Measurements from ENCODE around the gene STRN4.

STRN4 gene

DNA sequence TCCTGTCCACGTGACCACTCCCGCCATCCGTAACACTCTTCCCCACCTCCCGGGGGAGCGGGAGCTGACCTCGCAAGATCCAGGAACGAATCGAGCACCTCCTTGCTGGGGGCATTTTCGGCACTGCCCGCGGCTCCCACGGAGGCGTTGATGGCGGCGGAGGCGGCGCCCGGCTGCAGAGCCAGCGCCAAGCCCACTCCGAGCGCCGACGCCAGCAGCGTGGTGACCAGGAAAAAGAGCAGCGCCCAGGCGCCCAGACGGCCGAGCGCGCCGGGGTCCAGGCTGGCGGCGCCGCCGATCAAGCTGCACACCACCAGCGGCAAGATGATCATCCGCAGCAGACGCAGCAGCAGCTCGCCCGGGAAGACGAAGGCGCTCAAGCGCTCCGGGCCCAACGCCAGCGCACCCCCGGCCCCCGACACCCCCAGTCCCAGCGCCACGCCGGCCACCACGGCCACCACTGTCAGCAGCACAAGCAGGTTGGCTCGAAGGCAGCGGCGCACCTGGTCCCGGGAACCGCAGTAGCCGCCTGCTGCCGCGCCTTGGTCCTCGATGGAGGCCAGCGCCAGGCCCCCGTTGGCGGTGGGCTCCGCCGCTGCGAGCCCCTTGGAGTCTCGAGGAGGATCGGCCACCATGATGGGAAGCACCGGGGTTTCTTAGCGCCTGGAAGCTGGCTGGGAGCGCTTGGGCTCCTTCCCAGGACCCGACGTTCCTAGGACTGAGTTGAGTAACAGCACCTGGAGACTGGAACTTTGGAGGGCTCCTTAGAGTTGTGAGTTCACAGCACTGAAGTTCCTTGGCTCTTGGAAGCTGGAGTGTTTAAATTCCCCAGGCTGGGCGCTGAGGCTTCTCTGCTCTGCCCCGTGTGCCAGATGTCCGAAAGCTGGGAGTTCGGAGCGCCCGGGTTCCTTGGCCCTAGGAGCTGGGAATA is 41.3 kb upstream of the STRN4 start:
- peaks cover 34% of the 10 kb centered on the region for H3K36me3 ChIP-seq (ENCODE audit: insufficient read depth, insufficient read length, low read length)
- H3K27me3 ChIP-seq (ENCODE audit: insufficient read depth, insufficient read length) = no peaks in the 10 kb centered on the region
- H3K4me3 ChIP-seq (ENCODE audit: insufficient read length, low read depth) = peak overlapping the region; percentile 90
- peaks cover 14% of the 10 kb centered on the region for H3K4me1 ChIP-seq (ENCODE audit: insufficient read depth, insufficient read length)
- no peak for TF ChIP-seq SUZ12 (IDR thresholded peaks at IDR 0.05; ENCODE audit: extremely low read depth, insufficient read depth, insufficient read length)
- TF ChIP-seq ZNF274 (IDR thresholded peaks at IDR 0.05; ENCODE audit: low read depth, low read length) = no peak
- no peak for TF ChIP-seq YY1 (IDR thresholded peaks at IDR 0.05; ENCODE audit: insufficient read depth, insufficient read length)
- peak overlapping the region; percentile 97 for H3K9ac ChIP-seq (ENCODE audit: insufficient read length, low read depth)
- DNase-seq (ENCODE audit: low read depth, low spot score) = no peak
- H3K9me3 ChIP-seq (ENCODE audit: insufficient read depth, low read length) = no peaks in the 10 kb centered on the region

DNA sequence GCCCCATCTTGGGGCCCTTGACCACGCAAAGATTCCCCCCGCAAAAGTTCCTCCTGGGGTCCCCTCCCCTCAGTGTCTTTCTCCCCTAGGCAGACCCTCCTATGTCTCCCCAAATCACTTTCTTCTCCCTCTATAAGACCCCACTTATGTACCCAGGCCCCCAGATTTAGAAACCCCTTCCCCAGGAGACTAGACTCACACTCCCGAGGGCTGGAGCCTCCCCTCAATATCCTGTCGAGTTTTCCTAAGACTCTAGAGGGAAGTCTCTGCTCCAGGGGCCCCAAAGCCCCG is 40.7 kb upstream of the STRN4 start:
- H3K4me3 ChIP-seq (ENCODE audit: insufficient read length, low read depth) = peak overlapping the region; percentile 90
- DNase-seq (ENCODE audit: low read depth, low spot score) = no peak
- H3K4me1 ChIP-seq (ENCODE audit: insufficient read depth, insufficient read length) = peaks cover 14% of the 10 kb centered on the region
- H3K36me3 ChIP-seq (ENCODE audit: insufficient read depth, insufficient read length, low read length) = peaks cover 38% of the 10 kb centered on the region
- H3K9ac ChIP-seq (ENCODE audit: insufficient read length, low read depth) = peak overlapping the region; percentile 97
- no peaks in the 10 kb centered on the region for H3K27me3 ChIP-seq (ENCODE audit: insufficient read depth, insufficient read length)
- TF ChIP-seq SUZ12 (IDR thresholded peaks at IDR 0.05; ENCODE audit: extremely low read depth, insufficient read depth, insufficient read length) (no peak), YY1 (IDR thresholded peaks at IDR 0.05; ENCODE audit: insufficient read depth, insufficient read length) (no peak), ZNF274 (IDR thresholded peaks at IDR 0.05; ENCODE audit: low read depth, low read length) (no peak)
- no peaks in the 10 kb centered on the region for H3K9me3 ChIP-seq (ENCODE audit: insufficient read depth, low read length)

DNA sequence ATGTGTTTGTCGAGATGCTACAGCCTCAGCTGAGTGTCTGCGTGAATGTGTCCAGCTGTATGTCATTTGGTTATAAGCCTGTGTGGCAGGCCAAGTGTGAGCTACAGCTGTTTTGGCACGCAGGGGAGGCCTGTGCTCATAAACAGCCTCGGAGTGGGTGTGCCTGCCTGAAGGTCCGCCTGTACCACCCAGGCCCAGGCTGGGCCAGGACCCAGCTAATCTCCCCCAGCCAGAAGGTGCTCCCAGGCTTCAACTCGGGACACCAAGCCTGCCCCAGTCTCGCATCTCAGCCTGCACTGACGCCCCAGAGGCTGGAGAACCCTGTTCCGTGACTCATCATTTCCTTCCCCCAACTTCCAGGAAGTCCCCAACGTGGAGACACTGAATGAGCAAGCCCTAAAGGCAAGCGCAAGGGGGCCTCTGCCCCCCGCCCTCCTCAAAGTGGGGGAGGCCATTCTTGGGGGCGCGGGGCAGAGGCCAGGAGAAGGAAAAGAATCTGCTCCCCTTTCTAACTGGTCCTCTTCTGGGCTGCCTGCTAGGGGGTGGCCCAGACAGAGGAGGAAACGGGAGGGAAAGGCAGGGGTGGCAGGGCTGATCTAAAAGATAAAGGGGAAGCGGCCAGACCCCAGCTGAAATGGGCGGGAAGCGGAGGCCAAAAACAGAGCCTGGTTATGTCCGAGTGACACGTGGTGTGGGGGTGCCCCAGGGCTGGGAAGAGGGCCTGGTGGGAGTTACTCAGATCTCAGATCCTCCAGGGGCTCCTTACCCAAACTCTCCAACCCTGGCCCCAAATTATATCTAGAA is 40.2 kb upstream of the STRN4 start:
- H3K4me3 ChIP-seq (ENCODE audit: insufficient read length, low read depth) = peak overlapping the region; percentile 90
- peaks cover 14% of the 10 kb centered on the region for H3K4me1 ChIP-seq (ENCODE audit: insufficient read depth, insufficient read length)
- H3K9me3 ChIP-seq (ENCODE audit: insufficient read depth, low read length) = no peaks in the 10 kb centered on the region
- DNase-seq (ENCODE audit: low read depth, low spot score) = no peak
- peak overlapping the region; percentile 97 for H3K9ac ChIP-seq (ENCODE audit: insufficient read length, low read depth)
- no peak for TF ChIP-seq YY1 (IDR thresholded peaks at IDR 0.05; ENCODE audit: insufficient read depth, insufficient read length)
- no peak for TF ChIP-seq SUZ12 (IDR thresholded peaks at IDR 0.05; ENCODE audit: extremely low read depth, insufficient read depth, insufficient read length)
- TF ChIP-seq ZNF274 (IDR thresholded peaks at IDR 0.05; ENCODE audit: low read depth, low read length) = no peak
- peaks cover 44% of the 10 kb centered on the region for H3K36me3 ChIP-seq (ENCODE audit: insufficient read depth, insufficient read length, low read length)
- H3K27me3 ChIP-seq (ENCODE audit: insufficient read depth, insufficient read length) = no peaks in the 10 kb centered on the region

DNA sequence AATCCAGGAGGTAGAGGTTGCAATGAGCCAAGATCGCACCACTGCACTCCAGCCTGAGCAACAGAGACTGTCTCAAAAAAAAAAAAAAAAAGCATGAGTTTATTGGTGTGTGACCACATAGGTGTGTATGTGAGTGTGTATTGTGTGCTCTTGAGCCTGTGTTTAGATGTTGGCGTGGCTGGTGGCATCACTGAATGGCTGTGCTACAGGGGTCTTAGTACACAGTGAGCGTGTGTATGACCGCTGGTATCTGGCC is 39.7 kb upstream of the STRN4 start:
- TF ChIP-seq YY1 (IDR thresholded peaks at IDR 0.05; ENCODE audit: insufficient read depth, insufficient read length) (no peak), ZNF274 (IDR thresholded peaks at IDR 0.05; ENCODE audit: low read depth, low read length) (no peak), SUZ12 (IDR thresholded peaks at IDR 0.05; ENCODE audit: extremely low read depth, insufficient read depth, insufficient read length) (no peak)
- H3K27me3 ChIP-seq (ENCODE audit: insufficient read depth, insufficient read length) = no peaks in the 10 kb centered on the region
- no peaks in the 10 kb centered on the region for H3K9me3 ChIP-seq (ENCODE audit: insufficient read depth, low read length)
- H3K4me1 ChIP-seq (ENCODE audit: insufficient read depth, insufficient read length) = peaks cover 14% of the 10 kb centered on the region
- H3K9ac ChIP-seq (ENCODE audit: insufficient read length, low read depth) = peak overlapping the region; percentile 97
- no peak for DNase-seq (ENCODE audit: low read depth, low spot score)
- H3K36me3 ChIP-seq (ENCODE audit: insufficient read depth, insufficient read length, low read length) = peaks cover 47% of the 10 kb centered on the region
- H3K4me3 ChIP-seq (ENCODE audit: insufficient read length, low read depth) = peak overlapping the region; percentile 90

DNA sequence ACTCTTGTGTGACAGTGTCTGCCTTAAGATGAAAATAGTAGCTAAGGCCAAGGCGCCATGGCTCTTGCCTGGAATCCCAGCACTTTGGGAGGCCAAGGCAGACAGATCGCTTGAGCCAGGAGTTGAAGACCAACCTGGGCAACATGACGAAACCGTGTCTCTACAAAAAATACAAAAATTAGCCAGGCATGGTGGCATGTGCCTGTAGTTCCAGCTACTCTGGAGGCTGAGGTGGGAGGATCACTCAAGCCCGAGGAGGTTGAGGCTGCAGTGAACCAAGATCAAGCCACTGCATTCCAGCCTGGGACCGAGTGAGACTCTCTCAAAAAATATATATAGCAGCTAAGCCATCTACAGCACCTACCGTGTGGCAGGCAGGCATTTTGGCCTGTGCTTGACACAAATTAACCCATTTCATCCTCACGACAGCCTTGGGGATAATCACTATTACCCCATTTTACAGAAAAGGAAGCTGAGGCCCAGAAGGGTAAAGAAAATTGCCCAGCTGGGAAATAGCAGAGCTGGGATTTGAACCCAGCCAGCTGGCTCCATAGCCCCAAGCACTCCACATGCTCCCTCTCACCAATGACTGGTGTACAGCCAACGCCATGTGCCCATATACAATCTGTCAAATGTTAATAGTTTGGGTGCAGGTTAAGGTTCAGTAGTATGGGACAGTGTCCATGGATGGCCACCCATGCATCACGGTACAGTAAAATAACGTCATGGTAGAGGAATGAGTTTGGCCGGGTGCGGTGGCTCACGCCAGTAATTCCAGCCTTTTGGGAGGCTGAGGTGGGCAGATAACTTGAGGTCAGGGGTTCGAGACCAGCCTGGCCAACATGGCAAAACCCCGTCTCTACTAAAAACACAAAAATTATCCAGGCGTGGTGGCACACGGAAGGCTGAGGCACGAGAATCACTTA is 39.1 kb upstream of the STRN4 start:
- H3K9me3 ChIP-seq (ENCODE audit: insufficient read depth, low read length) = no peaks in the 10 kb centered on the region
- DNase-seq (ENCODE audit: low read depth, low spot score) = no peak
- H3K36me3 ChIP-seq (ENCODE audit: insufficient read depth, insufficient read length, low read length) = peaks cover 52% of the 10 kb centered on the region
- TF ChIP-seq ZNF274 (IDR thresholded peaks at IDR 0.05; ENCODE audit: low read depth, low read length) (no peak), YY1 (IDR thresholded peaks at IDR 0.05; ENCODE audit: insufficient read depth, insufficient read length) (no peak), SUZ12 (IDR thresholded peaks at IDR 0.05; ENCODE audit: extremely low read depth, insufficient read depth, insufficient read length) (no peak)
- H3K4me1 ChIP-seq (ENCODE audit: insufficient read depth, insufficient read length) = peaks cover 14% of the 10 kb centered on the region
- H3K9ac ChIP-seq (ENCODE audit: insufficient read length, low read depth) = peak overlapping the region; percentile 97
- no peaks in the 10 kb centered on the region for H3K27me3 ChIP-seq (ENCODE audit: insufficient read depth, insufficient read length)
- H3K4me3 ChIP-seq (ENCODE audit: insufficient read length, low read depth) = peak overlapping the region; percentile 90

DNA sequence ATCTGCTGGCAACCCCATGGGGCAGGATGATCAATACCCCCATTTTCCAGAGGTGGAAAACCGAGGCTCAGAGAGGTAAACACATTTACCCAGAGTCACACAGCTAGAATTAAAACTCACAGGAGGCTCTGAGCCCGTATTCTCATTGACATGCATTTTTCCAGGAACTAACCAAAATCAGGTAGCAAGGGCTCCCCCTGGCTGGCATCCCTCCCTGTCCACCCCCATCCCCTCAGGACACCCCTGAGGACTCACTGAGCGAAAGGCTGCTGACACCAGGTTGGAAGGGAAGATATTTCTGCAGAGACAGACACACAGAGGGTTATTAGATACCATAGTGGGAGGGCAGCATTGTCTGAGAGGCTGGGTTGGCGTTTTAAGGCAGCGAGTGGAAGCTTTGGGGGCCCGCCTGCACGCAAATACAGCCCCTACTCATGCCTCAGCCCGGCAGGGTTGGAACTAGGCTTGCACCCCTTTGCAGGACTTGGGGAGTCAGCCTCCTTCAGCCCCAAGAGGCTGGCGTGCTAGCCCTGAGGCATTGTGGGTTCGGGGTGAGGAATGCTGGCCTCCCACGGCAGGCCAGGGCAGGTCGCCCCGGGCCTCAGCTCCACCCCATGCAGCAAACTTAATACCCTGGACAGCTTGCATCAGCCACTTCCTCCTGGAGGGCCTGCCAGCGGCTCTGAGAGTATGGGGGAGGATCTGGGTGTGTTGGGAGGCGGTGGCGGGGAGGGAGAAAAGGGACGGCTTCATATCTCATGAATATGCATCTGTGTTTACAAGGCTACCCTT is 38.2 kb upstream of the STRN4 start:
- no peak for TF ChIP-seq YY1 (IDR thresholded peaks at IDR 0.05; ENCODE audit: insufficient read depth, insufficient read length)
- TF ChIP-seq ZNF274 (IDR thresholded peaks at IDR 0.05; ENCODE audit: low read depth, low read length) = no peak
- no peak for TF ChIP-seq SUZ12 (IDR thresholded peaks at IDR 0.05; ENCODE audit: extremely low read depth, insufficient read depth, insufficient read length)
- DNase-seq (ENCODE audit: low read depth, low spot score) = no peak
- Histone ChIP-seq H3K4me1 (ENCODE audit: insufficient read depth, insufficient read length) (peaks cover 14% of the 10 kb centered on the region), H3K36me3 (ENCODE audit: insufficient read depth, insufficient read length, low read length) (peaks cover 58% of the 10 kb centered on the region), H3K9me3 (ENCODE audit: insufficient read depth, low read length) (no peaks in the 10 kb centered on the region), H3K4me3 (ENCODE audit: insufficient read length, low read depth) (peak overlapping the region; percentile 21), H3K9ac (ENCODE audit: insufficient read length, low read depth) (peak overlapping the region; percentile 69), H3K27me3 (ENCODE audit: insufficient read depth, insufficient read length) (no peaks in the 10 kb centered on the region)
